Prostate gland (tissue), 2 donors: ENCODE results near the gene LUC7L. TPM values are rescaled to one million over a fixed set of nuclear protein-coding genes. Genes with fewer than 3 reads are reported as not detected.
"Not testable (repeated sequence)": the region's sequence is repeated elsewhere in the genome, so short reads cannot be mapped to it uniquely, and the experiment has no call there.

Experiments used
- DNase-seq: peaks from one replicate; pipeline ENCODE4 v3.0.0-alpha.2; 2019; ENCODE audit warnings: low spot score
- H3K27ac ChIP-seq, 2 donors: fragments of 200-600 bp; sonication (generic); 2 replicates each; pipeline ENCODE4 v1.5.1; 2017 to 2019
- H3K27me3 ChIP-seq: fragments of 200-600 bp; sonication (generic); replicated peaks from 2 replicates; pipeline ENCODE4 v1.5.1; 2019; ENCODE audit not compliant: insufficient read depth
- H3K36me3 ChIP-seq, 2 donors: fragments of 200-600 bp; sonication (generic); 1 replicate in 1 of 2; 2 replicates in 1 of 2; pipeline versions ENCODE4 v1.5.1 to v1.8.1; 2017 to 2019
- H3K4me1 ChIP-seq: fragments of 200-600 bp; sonication (generic); replicated peaks from 2 replicates; pipeline ENCODE4 v1.5.1; 2019
- H3K4me3 ChIP-seq, 2 donors: fragments of 200-600 bp; sonication (generic); 2 replicates each; pipeline ENCODE4 v1.5.1; 2017 to 2019
- H3K9me3 ChIP-seq: fragments of 200-600 bp; sonication (generic); 2 replicates; pipeline ENCODE4 v1.5.1; 2017
- CTCF ChIP-seq, 4 experiments: fragments of 200-600 bp in 2 of 4; fragments of 450-650 bp in 2 of 4; sonication (generic) in 2 of 4; IDR thresholded peaks; 1 replicate in 3 of 4; 2 replicates in 1 of 4; pipeline ENCODE4 v1.5.1; 2016 to 2019; ENCODE audit warnings: antibody characterized with exemption in 4 of 4, mild to moderate bottlenecking in 2 of 4, moderate library complexity in 2 of 4
- POLR2A ChIP-seq: fragments of 450-650 bp; IDR thresholded peaks from one replicate; pipeline ENCODE4 v1.6.1; 2016; ENCODE audit warnings: antibody characterized with exemption, mild to moderate bottlenecking
- POLR2AphosphoS5 ChIP-seq: sonication (generic); formaldehyde crosslinking; IDR thresholded peaks from one replicate; pipeline ENCODE4 v1.6.1; 2017; ENCODE audit warnings: antibody characterized with exemption
- WGBS: methylation state at CpG from one replicate; pipeline ENCODE4 v1.1.5; 2018; 5-methylcytosine and 5-hydroxymethylcytosine counted together
- intact Hi-C: fragments of 100-400 bp; cut with DNase I; formaldehyde crosslinking; loops from one replicate; pipeline ENCODE4 v1.14.2; 2022
- total RNA-seq, 2 donors: library from RNA; depleted of rRNA; stranded (reverse); fragments of >200 nt; gene quantifications; one replicate each; pipeline ENCODE4 v1.1.0, GENCODE V29; 2016

Gene LUC7L
- total RNA-seq, 2 donors from 2014 or later = 55.1 to 108 TPM

- TF ChIP-seq POLR2AphosphoS5 (peak; percentile 92), POLR2A (peak; percentile 99), CTCF (IDR thresholded peaks at IDR 0.05) (peak in 3 of 4 experiments; percentile 17 to 49 (median 34))
- under 1% methylated on average over 81 of the region's 85 CpGs for WGBS
- no peaks in the 10 kb centered on the region for H3K4me1 ChIP-seq
- no peaks in the 10 kb centered on the region for H3K27me3 ChIP-seq
- intact Hi-C loops = no loop called here
- peak; percentile 94 for DNase-seq
- H3K9me3 ChIP-seq = no peaks in the 10 kb centered on the region
- H3K27ac ChIP-seq = peak within 1 kb of the TSS; percentile 96 to 97
- peak within 1 kb of the TSS; percentile 75 to 83 for H3K4me3 ChIP-seq
- no peaks in the 10 kb centered on the region for H3K36me3 ChIP-seq
Measured at GRCh38 chr16:234468-235305, 5.4 kb upstream of the LUC7L start, which contains the start of gene FAM234A. Gene FAM234A (plus strand): TSS chr16:234821. CDS start chr16:254414, 19,593 bp downstream.

DNA sequence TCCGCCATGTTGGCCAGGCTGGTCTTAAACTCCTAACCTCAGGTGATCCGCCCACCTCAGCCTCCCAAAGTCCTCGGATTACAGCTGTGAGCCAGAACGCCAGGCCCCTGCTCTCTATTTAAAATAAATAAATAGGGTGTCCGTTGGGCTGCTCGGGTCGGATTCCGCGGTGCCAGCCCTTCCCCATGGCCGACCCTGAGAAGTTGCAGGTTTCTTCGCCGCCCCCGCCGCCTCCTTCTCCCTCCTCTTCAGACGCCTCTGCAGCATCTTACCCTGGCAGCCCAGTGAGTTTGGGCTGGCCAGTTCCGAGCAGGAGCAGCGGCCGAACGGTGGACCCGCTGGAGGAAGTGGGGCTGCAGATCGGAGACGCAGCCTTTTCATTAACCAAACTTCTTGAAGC is 1.7 kb upstream of the LUC7L start:
- no peaks in the 10 kb centered on the region for H3K27me3 ChIP-seq
- H3K4me3 ChIP-seq = no peak overlapping the region
- no peaks in the 10 kb centered on the region for H3K9me3 ChIP-seq
- TF ChIP-seq POLR2A = no peak
- no peak for TF ChIP-seq POLR2AphosphoS5
- no peak for TF ChIP-seq CTCF (IDR thresholded peaks at IDR 0.05)
- DNase-seq = no peak
- H3K27ac ChIP-seq = no peak overlapping the region
- intact Hi-C loops = no loop called here
- 87% methylated on average over 22 of the region's 22 CpGs for WGBS
- no peaks in the 10 kb centered on the region for H3K36me3 ChIP-seq
- peaks cover 5% of the 10 kb centered on the region for H3K4me1 ChIP-seq

GRCh38 chr16:230351-230750 is 1.1 kb upstream of the LUC7L start:
- H3K27me3 ChIP-seq, intact Hi-C loops, H3K4me3 ChIP-seq, H3K36me3 ChIP-seq, H3K4me1 ChIP-seq, H3K27ac ChIP-seq, H3K9me3 ChIP-seq, DNase-seq: not testable (repeated sequence)
- WGBS = 94% methylated on average over 18 of the region's 18 CpGs

DNA sequence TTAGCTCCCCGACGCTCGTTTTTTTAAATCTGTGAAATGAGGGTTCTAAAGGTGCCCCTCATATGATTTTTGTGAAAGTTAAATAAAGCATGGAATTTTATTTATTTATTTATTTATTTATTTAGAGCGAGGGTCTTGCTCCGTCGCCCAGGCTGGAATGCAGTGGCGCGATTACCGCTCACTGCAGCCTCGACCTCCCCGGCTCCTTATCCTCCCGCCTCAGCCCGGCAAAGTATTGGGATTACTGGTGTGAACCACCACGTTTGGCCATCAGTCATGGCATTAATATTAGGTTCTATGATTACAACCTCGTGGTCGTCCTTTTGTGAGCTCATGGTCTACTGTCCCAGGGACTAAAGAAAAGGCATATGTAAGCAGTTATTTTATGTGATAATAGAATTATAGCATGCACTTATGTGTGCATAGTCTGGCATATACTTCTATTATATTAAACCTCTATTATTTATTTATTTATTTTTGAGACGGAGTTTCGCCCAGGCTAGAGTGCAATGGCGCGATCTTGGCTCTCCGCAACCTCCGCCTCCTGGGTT is 557 bp upstream of the LUC7L start:
- Histone ChIP-seq H3K9me3 (no peaks in the 10 kb centered on the region), H3K27ac (peak overlapping the region; percentile 96 to 99)
- intact Hi-C loops = loop anchor here (5.0 kb wide), 1 partner anchor 122 kb away; the partner anchor contains the start of gene AXIN1

More for the DNA sequence above, 557 bp upstream of the LUC7L start:
- no peaks in the 10 kb centered on the region for H3K27me3 ChIP-seq
- no peaks in the 10 kb centered on the region for H3K36me3 ChIP-seq
- peaks cover 5% of the 10 kb centered on the region for H3K4me1 ChIP-seq
- DNase-seq = no peak
- TF ChIP-seq POLR2A (no peak), CTCF (IDR thresholded peaks at IDR 0.05) (no peak), POLR2AphosphoS5 (no peak)
- peak overlapping the region; percentile 74 to 90 for H3K4me3 ChIP-seq
- 82% methylated on average over 22 of the region's 22 CpGs for WGBS
